ENCODE data around the gene CATSPERB. TPM values are rescaled to one million over a fixed set of nuclear protein-coding genes. Genes with fewer than 3 reads are reported as not detected.
"Not testable (repeated sequence)": the region's sequence is repeated elsewhere in the genome, so short reads cannot be mapped to it uniquely, and the experiment has no call there.

Gene CATSPERB
- total RNA-seq, 1 donor from 2014 or later, result 0.36 TPM

- intact Hi-C loops (cut with DNase I), result no loop called here
- ATAC-seq, result no peak
- DNase-seq (ENCODE audit: low spot score), result no peak
Observed at GRCh38 chr14:91599994-91600393, 131.9 kb downstream of the CATSPERB start.

- no peak for ATAC-seq
- DNase-seq (ENCODE audit: low spot score), result no peak
- intact Hi-C loops (cut with DNase I), result no loop called here
Observed at GRCh38 chr14:91595736-91596135, 136.2 kb downstream of the CATSPERB start.

- intact Hi-C loops (cut with DNase I); ATAC-seq: not testable (repeated sequence)
Observed at GRCh38 chr14:91593957-91594356, 137.9 kb downstream of the CATSPERB start.

GRCh38 chr14:91586410-91586809 is 145.5 kb downstream of the CATSPERB start:
- DNase-seq (ENCODE audit: low spot score), result no peak
- ATAC-seq, result no peak
- intact Hi-C loops (cut with DNase I), result no loop called here

More at GRCh38 chr14:91593957-91594356, 137.9 kb downstream of the CATSPERB start:
- not testable (repeated sequence) for DNase-seq (ENCODE audit: low spot score)

GRCh38 chr14:91585856-91586255 is 146.0 kb downstream of the CATSPERB start:
- ATAC-seq (no peak), DNase-seq (ENCODE audit: low spot score) (no peak)
- intact Hi-C loops (cut with DNase I), result no loop called here

GRCh38 chr14:91582761-91583160 is 149.1 kb downstream of the CATSPERB start:
- intact Hi-C loops (cut with DNase I), result no loop called here
- no peak for ATAC-seq
- DNase-seq (ENCODE audit: low spot score), result no peak

GRCh38 chr14:91580876-91581577 is 150.9 kb downstream of the CATSPERB start:
- ATAC-seq, result no peak
- intact Hi-C loops (cut with DNase I), result no loop called here
- DNase-seq (ENCODE audit: low spot score), result no peak

- ATAC-seq (no peak), DNase-seq (ENCODE audit: low spot score) (no peak)
- intact Hi-C loops (cut with DNase I), result no loop called here
Observed at GRCh38 chr14:91577632-91578233, 154.2 kb downstream of the CATSPERB start.

GRCh38 chr14:91575469-91576208 is 156.2 kb downstream of the CATSPERB start:
- ATAC-seq (no peak), DNase-seq (ENCODE audit: low spot score) (no peak)
- intact Hi-C loops (cut with DNase I), result no loop called here

GRCh38 chr14:91573894-91574837 is 157.7 kb downstream of the CATSPERB start:
- ATAC-seq (peak; percentile 26), DNase-seq (ENCODE audit: low spot score) (peak; percentile 60)
- intact Hi-C loops (cut with DNase I), result loop anchor here (5.0 kb wide), 1 partner anchor 667 kb away; no protein-coding TSS in a partner anchor

- DNase-seq (ENCODE audit: low spot score) (no peak), ATAC-seq (no peak)
- intact Hi-C loops (cut with DNase I), result loop anchor here (5.0 kb wide), 1 partner anchor 666 kb away; no protein-coding TSS in a partner anchor
Observed at GRCh38 chr14:91573528-91573893, 158.4 kb downstream of the CATSPERB start.

GRCh38 chr14:91570021-91570420 is 161.9 kb downstream of the CATSPERB start:
- intact Hi-C loops (cut with DNase I), result loop anchor here (5.0 kb wide), 1 partner anchor 663 kb away; no protein-coding TSS in a partner anchor
- no peak for DNase-seq (ENCODE audit: low spot score)
- ATAC-seq, result no peak

- DNase-seq (ENCODE audit: low spot score) (no peak), ATAC-seq (no peak)
- intact Hi-C loops (cut with DNase I), result no loop called here
Observed at GRCh38 chr14:91569301-91569700, 162.6 kb downstream of the CATSPERB start.

GRCh38 chr14:91568626-91569025 is 163.3 kb downstream of the CATSPERB start:
- DNase-seq (ENCODE audit: low spot score) (no peak), ATAC-seq (no peak)
- intact Hi-C loops (cut with DNase I), result no loop called here

GRCh38 chr14:91567827-91568226 is 164.1 kb downstream of the CATSPERB start:
- DNase-seq (ENCODE audit: low spot score); ATAC-seq; intact Hi-C loops (cut with DNase I): not testable (repeated sequence)

GRCh38 chr14:91555531-91555930 is 176.4 kb downstream of the CATSPERB start:
- ATAC-seq (no peak), DNase-seq (ENCODE audit: low spot score) (no peak)
- intact Hi-C loops (cut with DNase I), result no loop called here

GRCh38 chr14:91554535-91555332 is 177.2 kb downstream of the CATSPERB start:
- no peak for ATAC-seq
- intact Hi-C loops (cut with DNase I), result no loop called here
- DNase-seq (ENCODE audit: low spot score), result no peak

GRCh38 chr14:91548108-91548507 is 183.8 kb downstream of the CATSPERB start:
- no peak for ATAC-seq
- intact Hi-C loops (cut with DNase I), result no loop called here
- DNase-seq (ENCODE audit: low spot score), result no peak
